ENCODE measurements around the gene MAGI2. TPM values are rescaled to one million over a fixed set of nuclear protein-coding genes. Genes with fewer than 3 reads are reported as not detected.

Gene MAGI2
- total RNA-seq, 2 donors from 2014 or later, result 18.3 to 31.8 TPM

DNA sequence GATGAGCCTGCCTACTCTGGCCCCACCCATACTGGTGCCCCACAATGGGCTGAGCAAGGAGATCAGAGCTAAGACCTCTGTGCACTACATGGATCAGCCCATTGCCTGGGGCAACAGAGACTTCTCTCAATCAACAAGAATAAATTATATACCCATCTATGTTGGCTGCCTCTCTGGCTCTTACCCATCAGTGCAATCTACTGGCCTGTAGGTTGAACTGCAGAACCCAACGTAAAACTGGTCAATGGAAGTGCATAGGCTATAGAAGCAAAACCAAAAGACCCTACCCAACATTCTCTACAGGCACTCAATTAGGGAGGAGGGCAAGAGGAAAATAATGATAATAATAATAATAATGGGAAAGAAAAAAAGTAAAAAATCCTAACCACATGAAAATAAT is 574.3 kb downstream of the MAGI2 start:
- TF ChIP-seq, protein P1, sequence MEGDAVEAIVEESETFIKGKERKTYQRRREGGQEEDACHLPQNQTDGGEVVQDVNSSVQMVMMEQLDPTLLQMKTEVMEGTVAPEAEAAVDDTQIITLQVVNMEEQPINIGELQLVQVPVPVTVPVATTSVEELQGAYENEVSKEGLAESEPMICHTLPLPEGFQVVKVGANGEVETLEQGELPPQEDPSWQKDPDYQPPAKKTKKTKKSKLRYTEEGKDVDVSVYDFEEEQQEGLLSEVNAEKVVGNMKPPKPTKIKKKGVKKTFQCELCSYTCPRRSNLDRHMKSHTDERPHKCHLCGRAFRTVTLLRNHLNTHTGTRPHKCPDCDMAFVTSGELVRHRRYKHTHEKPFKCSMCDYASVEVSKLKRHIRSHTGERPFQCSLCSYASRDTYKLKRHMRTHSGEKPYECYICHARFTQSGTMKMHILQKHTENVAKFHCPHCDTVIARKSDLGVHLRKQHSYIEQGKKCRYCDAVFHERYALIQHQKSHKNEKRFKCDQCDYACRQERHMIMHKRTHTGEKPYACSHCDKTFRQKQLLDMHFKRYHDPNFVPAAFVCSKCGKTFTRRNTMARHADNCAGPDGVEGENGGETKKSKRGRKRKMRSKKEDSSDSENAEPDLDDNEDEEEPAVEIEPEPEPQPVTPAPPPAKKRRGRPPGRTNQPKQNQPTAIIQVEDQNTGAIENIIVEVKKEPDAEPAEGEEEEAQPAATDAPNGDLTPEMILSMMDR (IDR thresholded peaks at IDR 0.05), result no peak

DNA sequence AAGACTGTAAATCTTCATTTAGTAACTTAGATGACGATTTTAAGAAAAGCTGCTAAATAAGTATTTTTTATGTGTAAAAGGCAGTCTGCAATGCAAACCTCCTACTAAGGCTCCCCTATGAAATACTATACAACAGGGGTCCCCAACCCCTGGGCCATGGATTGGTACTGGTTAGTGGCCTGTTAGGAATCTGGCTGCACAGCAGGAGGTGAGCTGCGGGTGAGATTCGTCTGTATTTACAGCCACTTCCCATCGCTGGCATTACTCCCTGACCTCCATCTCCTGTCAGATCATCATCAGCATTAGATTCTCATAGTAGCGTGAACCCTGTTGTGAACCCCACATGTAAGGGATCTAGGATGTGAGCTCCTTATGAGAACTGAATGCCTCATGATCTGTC is 580.4 kb downstream of the MAGI2 start:
- H3K9me3 ChIP-seq, result no peaks in the 10 kb centered on the region
- no peak overlapping the region for H3K4me3 ChIP-seq
- no peak overlapping the region for H3K27ac ChIP-seq
- H3K36me3 ChIP-seq, result no peaks in the 10 kb centered on the region
- no peaks in the 10 kb centered on the region for H3K27me3 ChIP-seq (replicated peaks; ENCODE audit: insufficient read depth)
- ATAC-seq (ENCODE audit: insufficient number of reproducible peaks, low FRiP score, low read depth) (no peak), DNase-seq (ENCODE audit: low spot score) (no peak)
- TF ChIP-seq, protein P1 (IDR thresholded peaks at IDR 0.05), result no peak
- H3K4me1 ChIP-seq (ENCODE audit: control insufficient read depth in 1 of 2, low read depth in 2 of 2), result no peaks in the 10 kb centered on the region

More for the DNA sequence above, 574.3 kb downstream of the MAGI2 start:
- ATAC-seq (ENCODE audit: insufficient number of reproducible peaks, low FRiP score, low read depth) (no peak), DNase-seq (ENCODE audit: low spot score) (no peak)
- Histone ChIP-seq H3K4me3 (no peak overlapping the region), H3K36me3 (no peaks in the 10 kb centered on the region), H3K27ac (no peak overlapping the region), H3K27me3 (replicated peaks; ENCODE audit: insufficient read depth) (no peaks in the 10 kb centered on the region), H3K9me3 (peaks cover 22% of the 10 kb centered on the region), H3K4me1 (ENCODE audit: control insufficient read depth in 1 of 2, low read depth in 2 of 2) (no peaks in the 10 kb centered on the region)

DNA sequence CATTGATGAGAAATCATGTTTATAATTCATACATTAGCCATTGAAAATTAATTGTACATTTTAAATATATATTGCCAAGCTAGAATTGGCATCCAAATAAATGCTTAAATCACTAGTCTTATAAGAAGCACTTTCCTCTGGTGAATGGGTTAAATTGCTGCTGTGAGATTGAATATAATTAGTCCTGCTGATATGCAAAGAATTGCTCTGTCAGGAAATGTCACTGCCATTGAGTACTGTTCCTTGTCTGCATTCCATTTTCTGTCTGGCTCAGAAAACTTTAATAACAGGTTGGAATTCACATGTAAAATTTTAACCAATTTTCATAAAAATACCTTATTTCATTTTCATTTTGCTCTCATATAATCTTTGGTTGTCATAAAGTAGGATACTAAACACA is 589.1 kb downstream of the MAGI2 start:
- Histone ChIP-seq H3K27me3 (replicated peaks; ENCODE audit: insufficient read depth) (no peaks in the 10 kb centered on the region), H3K4me3 (no peak overlapping the region), H3K36me3 (no peaks in the 10 kb centered on the region), H3K4me1 (ENCODE audit: control insufficient read depth in 1 of 2, low read depth in 2 of 2) (no peaks in the 10 kb centered on the region), H3K27ac (no peak overlapping the region), H3K9me3 (no peaks in the 10 kb centered on the region)
- TF ChIP-seq, protein P1 (IDR thresholded peaks at IDR 0.05), result no peak
- ATAC-seq (ENCODE audit: insufficient number of reproducible peaks, low FRiP score, low read depth), result no peak
- DNase-seq (ENCODE audit: low spot score), result no peak

DNA sequence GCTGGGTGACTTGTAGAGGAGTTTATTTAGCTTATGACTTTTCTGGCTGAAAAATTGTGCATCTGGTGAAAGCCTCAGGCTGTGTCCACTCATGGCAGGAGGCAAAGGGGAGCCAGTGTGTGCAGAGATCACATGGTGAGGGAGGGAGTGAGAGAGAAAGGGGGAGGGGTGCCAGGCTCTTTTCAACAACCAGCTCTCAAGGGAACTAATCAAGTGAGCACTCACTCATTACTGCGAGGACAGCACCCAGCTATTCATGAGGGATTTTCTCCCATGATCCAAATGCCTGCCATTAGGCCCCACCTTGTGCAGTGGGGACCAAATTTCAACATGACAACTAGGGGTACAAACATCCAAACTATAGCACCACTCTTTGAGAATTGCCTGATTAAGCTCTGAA is 590.2 kb downstream of the MAGI2 start:
- no peaks in the 10 kb centered on the region for H3K27me3 ChIP-seq (replicated peaks; ENCODE audit: insufficient read depth)
- no peaks in the 10 kb centered on the region for H3K9me3 ChIP-seq
- no peak for DNase-seq (ENCODE audit: low spot score)
- no peak for ATAC-seq (ENCODE audit: insufficient number of reproducible peaks, low FRiP score, low read depth)
- no peak overlapping the region for H3K4me3 ChIP-seq
- no peak overlapping the region for H3K27ac ChIP-seq
- no peaks in the 10 kb centered on the region for H3K36me3 ChIP-seq
- H3K4me1 ChIP-seq (ENCODE audit: control insufficient read depth in 1 of 2, low read depth in 2 of 2), result no peaks in the 10 kb centered on the region
- TF ChIP-seq, protein P1 (IDR thresholded peaks at IDR 0.05), result no peak

DNA sequence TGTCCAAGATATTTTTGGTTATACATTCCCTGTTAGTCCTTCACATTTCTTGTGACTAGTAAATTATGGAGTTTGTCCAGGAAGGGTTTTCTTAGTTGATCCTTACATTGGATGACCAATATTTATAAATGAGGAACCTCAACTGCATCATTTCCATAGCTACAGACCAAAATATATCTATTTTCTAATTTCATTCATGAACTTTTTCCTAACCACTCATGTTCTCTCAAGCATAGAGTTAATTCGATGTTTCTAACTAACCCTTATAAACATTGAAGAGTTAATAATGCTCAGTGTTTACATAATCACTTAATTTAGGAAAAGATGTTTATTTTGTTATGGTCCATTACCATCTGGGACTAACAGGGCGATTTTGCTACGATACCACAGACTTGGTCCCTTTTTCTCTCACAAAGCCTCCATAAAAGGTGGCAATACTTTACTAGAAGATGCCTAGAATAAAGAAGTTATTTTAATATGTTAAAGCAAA is 591.0 kb downstream of the MAGI2 start:
- no peak for ATAC-seq (ENCODE audit: insufficient number of reproducible peaks, low FRiP score, low read depth)
- Histone ChIP-seq H3K9me3 (no peaks in the 10 kb centered on the region), H3K36me3 (no peaks in the 10 kb centered on the region), H3K27me3 (replicated peaks; ENCODE audit: insufficient read depth) (no peaks in the 10 kb centered on the region), H3K4me1 (ENCODE audit: control insufficient read depth in 1 of 2, low read depth in 2 of 2) (no peaks in the 10 kb centered on the region), H3K27ac (no peak overlapping the region), H3K4me3 (no peak overlapping the region)
- TF ChIP-seq, protein P1 (IDR thresholded peaks at IDR 0.05), result no peak
- no peak for DNase-seq (ENCODE audit: low spot score)
